Muscle of leg (tissue), 11 donors: Measurements from ENCODE around the gene SWAP70. TPM values are rescaled to one million over a fixed set of nuclear protein-coding genes. Genes with fewer than 3 reads are reported as not detected.

Experiments used
- DNase-seq: peaks from one replicate; pipeline ENCODE4 v3.0.0; 2013
- H3K27ac ChIP-seq: one replicate; pipeline ENCODE4 v1.5.1; 2013; ENCODE audit warnings: mild to moderate bottlenecking, low read length, control low read depth
- H3K27me3 ChIP-seq: one replicate; pipeline ENCODE4 v1.6.1; 2013; ENCODE audit warnings: low read length; ENCODE audit not compliant: control insufficient read depth, insufficient read depth
- H3K36me3 ChIP-seq: one replicate; pipeline ENCODE4 v1.6.1; 2013; ENCODE audit warnings: low read length; ENCODE audit not compliant: control insufficient read depth, insufficient read depth
- H3K4me1 ChIP-seq: one replicate; pipeline ENCODE4 v1.6.1; 2013; ENCODE audit warnings: low read length; ENCODE audit not compliant: control insufficient read depth, insufficient read depth
- H3K4me3 ChIP-seq: one replicate; pipeline ENCODE4 v1.5.1; 2013; ENCODE audit warnings: low read length, control low read depth
- H3K9me3 ChIP-seq: replicated peaks from 2 replicates; pipeline ENCODE4 v1.6.1; 2013; ENCODE audit warnings: low read depth, low read length; ENCODE audit not compliant: control insufficient read depth
- WGBS: methylation state at CpG from one replicate; pipeline ENCODE4 v1.1.5; 2013; ENCODE audit warnings: missing lambda C conversion rate; ENCODE audit not compliant: insufficient coverage; 5-methylcytosine and 5-hydroxymethylcytosine counted together
- polyA plus RNA-seq, 8 donors: library from polyadenylated mRNA; unstranded; fragments of 120-200 nt; gene quantifications; one replicate each; pipeline versions ENCODE4 v1.2.1 to v1.2.3, GENCODE V29; 2013; ENCODE audit warnings: inconsistent platforms in 1 of 8, low replicate concordance in 1 of 8; ENCODE audit not compliant: insufficient read length in 8 of 8, insufficient read depth in 1 of 8
- total RNA-seq: library from RNA; stranded (reverse); fragments of 120-200 nt; gene quantifications from one replicate; pipeline ENCODE4 v1.2.4, GENCODE V29; 2013

The SWAP70 gene
- total and polyA plus RNA-seq, 9 donors: 9.1 to 18.5 (median 12.4) TPM

DNA sequence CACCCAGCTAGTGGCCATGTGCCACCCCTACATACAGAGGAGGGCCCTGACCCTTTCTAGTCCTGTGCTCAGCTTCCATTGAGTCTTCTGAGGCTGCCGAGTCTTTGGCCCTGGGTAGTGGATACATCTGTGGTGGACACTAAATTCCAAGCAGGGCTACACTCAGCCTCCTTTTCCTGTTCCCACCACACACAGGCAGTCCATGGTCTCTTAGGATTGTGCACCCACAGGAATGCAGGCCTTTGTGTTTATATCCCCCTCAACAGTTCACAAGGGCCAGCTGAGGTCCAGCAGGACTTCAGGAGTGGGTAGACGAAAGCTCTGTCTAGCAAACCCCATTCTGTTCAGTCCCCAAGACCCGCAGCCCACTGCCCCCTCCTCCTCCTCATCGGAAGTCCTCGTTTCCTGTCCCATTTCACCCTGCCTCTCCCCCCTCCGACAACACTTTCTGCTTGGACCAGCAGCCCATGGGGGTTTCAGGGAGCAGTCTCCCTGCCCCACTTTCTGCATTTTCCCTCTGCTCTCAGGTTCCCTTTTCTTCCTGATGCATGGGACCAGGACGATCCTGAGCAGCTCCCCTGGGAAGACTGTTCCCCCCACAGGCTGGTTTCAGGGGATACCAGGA lies 91.8 kb downstream of the SWAP70 start:
- H3K4me1 ChIP-seq: peaks cover 28% of the 10 kb centered on the region
- peaks cover under 1% of the 10 kb centered on the region for H3K36me3 ChIP-seq
- 27% methylated on average over 6 of the region's 7 CpGs for WGBS
- H3K4me3 ChIP-seq: no peak overlapping the region
- H3K27ac ChIP-seq: no peak overlapping the region
- H3K27me3 ChIP-seq: no peaks in the 10 kb centered on the region
- no peaks in the 10 kb centered on the region for H3K9me3 ChIP-seq
- DNase-seq: no peak

DNA sequence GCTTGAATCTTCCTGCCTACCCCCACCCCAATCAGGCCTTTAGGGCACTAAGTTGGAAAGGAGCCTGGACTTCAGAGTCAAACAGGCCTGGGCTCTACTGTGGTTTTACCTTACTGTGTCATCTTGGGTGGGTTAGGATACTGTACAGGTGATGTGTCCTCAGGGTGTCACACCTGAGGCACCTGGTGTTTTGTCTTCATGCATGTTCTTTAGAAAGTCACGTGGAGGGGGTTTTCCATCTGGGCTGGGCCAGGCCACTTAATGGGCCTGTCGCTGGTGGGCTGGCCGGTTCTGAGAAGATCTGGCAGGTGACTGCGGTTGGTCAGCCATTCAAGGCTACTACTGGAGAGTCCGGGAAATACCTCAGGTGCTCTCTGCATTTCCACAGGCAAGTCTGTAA lies 92.6 kb downstream of the SWAP70 start:
- Histone ChIP-seq H3K36me3 (no peaks in the 10 kb centered on the region), H3K27me3 (no peaks in the 10 kb centered on the region), H3K9me3 (no peaks in the 10 kb centered on the region), H3K4me3 (no peak overlapping the region), H3K27ac (no peak overlapping the region), H3K4me1 (peaks cover 30% of the 10 kb centered on the region)
- no peak for DNase-seq
- WGBS: 89% methylated on average over 5 of the region's 5 CpGs

DNA sequence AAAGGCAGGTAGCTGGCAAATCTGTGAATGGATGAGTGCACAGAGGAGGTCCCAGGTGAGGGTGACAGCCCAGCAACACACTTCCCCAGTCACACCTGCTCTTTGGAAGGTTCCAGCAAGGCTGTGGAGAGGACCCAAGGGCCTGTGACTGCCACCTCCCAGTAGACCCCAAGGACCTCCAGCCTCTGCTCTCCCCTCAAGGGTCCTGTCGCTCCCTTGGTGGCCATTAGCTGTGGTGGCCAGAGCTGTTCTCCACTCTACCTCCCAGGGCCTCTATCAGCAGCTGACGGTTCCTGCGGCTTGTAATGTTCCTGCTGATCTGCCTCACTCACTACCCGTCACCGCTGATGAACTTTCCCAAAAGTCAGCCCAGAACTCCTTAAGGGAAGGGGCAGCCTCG lies 93.0 kb downstream of the SWAP70 start:
- H3K9me3 ChIP-seq: no peaks in the 10 kb centered on the region
- no peak overlapping the region for H3K4me3 ChIP-seq
- peaks cover 30% of the 10 kb centered on the region for H3K4me1 ChIP-seq
- H3K27ac ChIP-seq: no peak overlapping the region
- no peak for DNase-seq
- H3K27me3 ChIP-seq: no peaks in the 10 kb centered on the region
- WGBS: 83% methylated on average over 2 of the region's 6 CpGs
- H3K36me3 ChIP-seq: no peaks in the 10 kb centered on the region

DNA sequence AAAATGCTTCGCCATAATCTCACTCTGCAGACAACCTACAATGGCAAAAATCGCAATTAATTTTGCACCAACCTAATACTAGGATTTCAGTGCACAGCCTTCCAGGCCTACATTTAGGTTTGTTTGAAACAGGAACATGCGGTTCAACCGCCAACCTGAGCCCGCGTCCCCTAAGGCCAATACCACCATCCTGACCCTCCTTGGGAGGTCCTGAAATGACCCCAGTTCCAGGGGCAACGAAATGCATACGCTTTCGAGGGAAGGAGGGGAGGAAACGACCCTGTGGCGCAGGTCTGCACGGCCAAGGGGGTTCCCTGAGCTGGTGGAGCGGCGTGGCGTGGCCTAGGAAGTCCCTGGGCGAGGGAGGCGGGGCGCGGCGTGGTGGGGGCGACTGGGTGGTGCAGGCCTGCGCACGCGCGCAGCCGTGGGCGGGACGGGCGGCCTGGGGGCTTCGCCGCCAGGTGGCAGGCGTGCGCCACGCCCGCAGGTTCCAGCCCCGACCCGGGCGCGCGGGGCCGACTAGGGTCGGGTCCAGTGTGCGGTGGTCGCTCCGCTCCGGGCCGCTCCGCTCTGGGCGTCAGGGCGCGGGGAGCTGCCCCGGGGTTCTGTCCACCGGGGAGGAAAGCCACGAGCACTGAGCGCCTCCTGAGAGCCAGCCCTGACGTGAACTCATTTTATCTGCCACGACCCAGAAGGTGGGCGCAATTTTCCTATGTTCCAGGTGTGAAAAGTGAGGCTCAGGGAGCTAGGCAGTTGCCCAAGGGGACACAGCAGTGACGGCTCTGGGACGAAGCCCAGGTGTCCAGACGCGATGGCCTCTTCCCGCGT lies 94.1 kb downstream of the SWAP70 start:
- Histone ChIP-seq H3K4me1 (peaks cover 35% of the 10 kb centered on the region), H3K27me3 (no peaks in the 10 kb centered on the region), H3K9me3 (no peaks in the 10 kb centered on the region), H3K4me3 (peak overlapping the region; percentile 66), H3K27ac (peak overlapping the region; percentile 83), H3K36me3 (no peaks in the 10 kb centered on the region)
- 4% methylated on average over 64 of the region's 64 CpGs for WGBS
- DNase-seq: peak; percentile 86

DNA sequence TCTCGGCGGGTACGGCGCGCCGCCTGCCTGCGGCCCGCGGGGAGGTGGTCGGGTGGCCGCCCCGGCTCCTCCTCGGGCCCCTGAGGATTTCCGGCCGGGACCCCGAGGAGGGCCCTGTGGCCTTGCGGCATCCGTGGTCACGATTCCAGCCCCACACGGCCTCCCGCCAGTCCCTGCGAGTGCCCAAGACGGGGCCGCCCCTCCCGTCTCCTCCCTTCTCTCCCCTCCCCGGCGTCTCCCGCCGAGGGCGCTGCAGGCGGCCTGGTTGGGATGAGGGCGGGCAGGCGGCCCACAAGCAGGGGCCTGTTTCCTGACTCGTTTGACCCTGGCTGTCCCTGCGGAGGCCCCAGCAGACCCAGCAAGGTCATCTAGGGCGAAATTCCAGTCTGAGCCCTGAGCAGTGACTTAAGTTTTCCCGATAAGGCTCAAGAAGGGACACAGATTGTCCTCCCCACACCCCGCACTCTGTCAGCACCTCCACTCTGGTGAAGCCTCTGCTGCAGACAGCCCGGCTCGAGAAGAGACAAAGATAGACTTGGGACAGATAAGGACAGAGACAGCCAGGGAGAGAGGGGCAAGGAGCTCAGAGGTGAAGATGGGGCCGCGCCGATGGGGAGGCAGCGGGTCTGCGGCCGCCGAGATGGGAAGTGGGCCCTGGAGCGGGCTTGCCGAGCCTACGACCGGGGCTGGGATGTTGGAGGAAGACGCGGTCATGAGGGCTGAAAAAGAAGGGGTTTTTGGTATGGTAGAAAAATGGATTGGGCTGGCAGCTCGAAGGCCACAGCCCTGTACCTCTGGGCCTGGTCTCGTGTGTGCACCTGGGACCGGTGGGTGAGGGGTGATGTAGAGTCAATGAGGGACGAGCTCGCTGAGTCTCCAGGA lies 95.0 kb downstream of the SWAP70 start:
- H3K36me3 ChIP-seq: no peaks in the 10 kb centered on the region
- peaks cover 42% of the 10 kb centered on the region for H3K4me1 ChIP-seq
- peak overlapping the region; percentile 66 for H3K4me3 ChIP-seq
- no peaks in the 10 kb centered on the region for H3K27me3 ChIP-seq
- peak overlapping the region; percentile 83 for H3K27ac ChIP-seq
- H3K9me3 ChIP-seq: no peaks in the 10 kb centered on the region
- WGBS: 12% methylated on average over 54 of the region's 58 CpGs
- peak; percentile 88 for DNase-seq

DNA sequence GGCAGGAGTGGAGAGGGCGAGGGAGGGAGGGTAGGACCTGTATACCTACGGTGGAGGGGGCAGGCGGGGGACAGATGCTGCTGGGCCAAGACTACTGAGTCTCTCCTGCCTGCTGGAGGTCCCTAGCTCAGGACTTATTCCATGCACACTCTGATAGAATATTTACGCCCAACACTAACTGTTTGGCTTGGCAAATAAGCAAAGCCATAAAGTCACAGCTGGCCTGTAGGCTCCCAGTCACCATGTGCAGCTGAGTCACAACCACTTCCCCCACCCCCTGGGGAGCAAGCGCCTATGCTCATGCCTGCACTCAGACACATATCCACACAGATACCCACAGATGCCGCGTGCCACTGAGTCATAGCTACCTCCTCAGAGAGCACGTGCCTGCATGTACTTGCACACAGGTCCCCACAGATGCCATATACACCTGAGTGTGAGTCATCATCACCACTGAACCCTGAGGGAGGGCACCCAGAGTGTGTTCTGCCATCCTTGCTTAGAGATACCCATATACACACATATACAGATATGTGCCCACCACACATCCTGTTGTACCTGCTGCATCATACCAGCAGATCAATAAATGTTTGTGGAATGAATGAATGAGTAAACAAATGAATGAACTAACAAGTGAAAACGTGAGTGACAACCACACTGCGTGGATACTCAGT lies 95.8 kb downstream of the SWAP70 start:
- peaks cover 48% of the 10 kb centered on the region for H3K4me1 ChIP-seq
- 37% methylated on average over 6 of the region's 10 CpGs for WGBS

DNA sequence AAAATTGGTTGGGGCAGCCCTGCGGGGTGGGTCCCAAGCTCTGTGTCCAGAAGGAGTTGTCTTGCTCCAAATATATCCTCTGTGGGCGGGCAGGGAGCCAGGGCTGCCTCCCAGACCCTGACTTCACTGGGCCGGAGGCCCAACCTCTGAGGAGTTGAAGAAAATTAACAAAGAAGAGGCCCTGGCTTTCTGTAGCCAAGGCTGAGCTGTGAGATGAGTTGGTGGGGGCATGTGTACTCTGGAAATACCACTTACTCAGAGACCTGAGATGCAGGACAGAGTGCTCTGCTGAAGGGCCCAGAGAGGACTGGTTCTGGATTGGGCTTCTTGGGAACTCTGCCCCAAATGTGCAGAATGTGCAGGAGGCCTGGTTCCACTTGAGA lies 96.3 kb downstream of the SWAP70 start:
- H3K27ac ChIP-seq: peak overlapping the region; percentile 83
- no peaks in the 10 kb centered on the region for H3K27me3 ChIP-seq
- peaks cover 53% of the 10 kb centered on the region for H3K4me1 ChIP-seq
- no peaks in the 10 kb centered on the region for H3K9me3 ChIP-seq
- peak; percentile 92 for DNase-seq
- WGBS: 0% methylated on average over 1 of the region's 3 CpGs
- no peaks in the 10 kb centered on the region for H3K36me3 ChIP-seq
- H3K4me3 ChIP-seq: no peak overlapping the region

More for the DNA sequence above, 95.8 kb downstream of the SWAP70 start:
- Histone ChIP-seq H3K27ac (peak overlapping the region; percentile 83), H3K9me3 (no peaks in the 10 kb centered on the region), H3K4me3 (no peak overlapping the region), H3K36me3 (no peaks in the 10 kb centered on the region), H3K27me3 (no peaks in the 10 kb centered on the region)
- peak; percentile 86 for DNase-seq

DNA sequence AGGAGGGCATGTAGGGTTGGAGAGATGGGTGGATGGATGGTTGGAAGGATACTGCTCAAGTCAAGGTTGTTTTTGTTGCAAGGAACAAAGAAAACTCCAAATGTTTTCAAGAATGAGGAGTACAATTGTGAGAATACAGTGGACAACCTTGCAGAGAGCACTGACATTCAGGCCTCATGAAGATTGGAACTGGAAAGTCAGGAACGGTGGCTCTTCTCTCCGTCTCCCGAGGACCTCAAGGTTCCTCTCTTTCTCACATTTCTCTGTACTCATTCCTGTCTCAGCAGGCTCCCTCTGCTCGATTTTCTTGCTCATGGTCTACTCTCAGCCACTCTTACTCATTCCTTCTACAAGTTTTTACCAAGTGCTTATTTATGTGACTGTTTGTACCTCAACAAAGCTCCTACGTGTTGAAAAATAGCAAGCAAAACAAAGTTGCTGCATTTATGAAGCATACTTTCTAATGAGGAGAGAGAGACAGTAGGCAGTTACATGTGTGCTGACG lies 97.6 kb downstream of the SWAP70 start:
- Histone ChIP-seq H3K27ac (no peak overlapping the region), H3K4me1 (peaks cover 60% of the 10 kb centered on the region)

DNA sequence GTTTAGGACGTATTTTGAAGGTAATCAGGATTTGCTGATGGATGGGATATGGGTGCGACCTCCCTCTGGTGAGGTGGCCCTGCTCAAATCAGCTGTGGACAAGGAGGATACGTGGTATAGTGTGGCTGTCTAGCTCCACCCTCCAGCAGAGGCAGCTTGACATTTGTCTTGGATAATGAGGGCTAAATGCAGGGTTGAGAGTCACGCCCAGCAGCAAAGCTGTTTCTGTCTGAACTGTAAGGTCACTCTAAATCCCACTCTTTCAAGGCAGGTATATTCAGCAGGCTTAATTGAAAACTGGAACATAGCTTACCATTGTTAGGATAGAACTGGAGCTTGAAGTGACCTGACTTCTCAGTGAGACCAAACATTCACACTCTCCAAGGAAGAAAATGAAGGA lies 98.7 kb downstream of the SWAP70 start:
- peaks cover 70% of the 10 kb centered on the region for H3K4me1 ChIP-seq
- peak overlapping the region; percentile 15 for H3K27ac ChIP-seq

More for the DNA sequence above, 97.6 kb downstream of the SWAP70 start:
- DNase-seq: no peak
- Histone ChIP-seq H3K9me3 (no peaks in the 10 kb centered on the region), H3K4me3 (no peak overlapping the region), H3K36me3 (no peaks in the 10 kb centered on the region), H3K27me3 (no peaks in the 10 kb centered on the region)
- WGBS: 94% methylated on average over 4 of the region's 6 CpGs

More for the DNA sequence above, 98.7 kb downstream of the SWAP70 start:
- no peaks in the 10 kb centered on the region for H3K27me3 ChIP-seq
- H3K4me3 ChIP-seq: no peak overlapping the region
- no peaks in the 10 kb centered on the region for H3K36me3 ChIP-seq
- DNase-seq: no peak
- WGBS: 100% methylated on average over 3 of the region's 4 CpGs
- no peaks in the 10 kb centered on the region for H3K9me3 ChIP-seq
